Measurements from ENCODE around the gene SLC2A8. TPM values are rescaled to one million over a fixed set of nuclear protein-coding genes. Genes with fewer than 3 reads are reported as not detected.

SLC2A8 gene
- total RNA-seq (2014; rRNA removed; shearing (Covaris generic)) = 27.0 and 31.7 TPM in 2 replicates

- DNase-seq (ENCODE audit: low read depth) = peak; percentile 100
Measured at GRCh38 chr9:127396808-127397645, at the start of gene SLC2A8. TSS of gene SLC2A8 (plus strand) at chr9:127397169. CDS start at chr9:127397231, 62 bp downstream.

DNA sequence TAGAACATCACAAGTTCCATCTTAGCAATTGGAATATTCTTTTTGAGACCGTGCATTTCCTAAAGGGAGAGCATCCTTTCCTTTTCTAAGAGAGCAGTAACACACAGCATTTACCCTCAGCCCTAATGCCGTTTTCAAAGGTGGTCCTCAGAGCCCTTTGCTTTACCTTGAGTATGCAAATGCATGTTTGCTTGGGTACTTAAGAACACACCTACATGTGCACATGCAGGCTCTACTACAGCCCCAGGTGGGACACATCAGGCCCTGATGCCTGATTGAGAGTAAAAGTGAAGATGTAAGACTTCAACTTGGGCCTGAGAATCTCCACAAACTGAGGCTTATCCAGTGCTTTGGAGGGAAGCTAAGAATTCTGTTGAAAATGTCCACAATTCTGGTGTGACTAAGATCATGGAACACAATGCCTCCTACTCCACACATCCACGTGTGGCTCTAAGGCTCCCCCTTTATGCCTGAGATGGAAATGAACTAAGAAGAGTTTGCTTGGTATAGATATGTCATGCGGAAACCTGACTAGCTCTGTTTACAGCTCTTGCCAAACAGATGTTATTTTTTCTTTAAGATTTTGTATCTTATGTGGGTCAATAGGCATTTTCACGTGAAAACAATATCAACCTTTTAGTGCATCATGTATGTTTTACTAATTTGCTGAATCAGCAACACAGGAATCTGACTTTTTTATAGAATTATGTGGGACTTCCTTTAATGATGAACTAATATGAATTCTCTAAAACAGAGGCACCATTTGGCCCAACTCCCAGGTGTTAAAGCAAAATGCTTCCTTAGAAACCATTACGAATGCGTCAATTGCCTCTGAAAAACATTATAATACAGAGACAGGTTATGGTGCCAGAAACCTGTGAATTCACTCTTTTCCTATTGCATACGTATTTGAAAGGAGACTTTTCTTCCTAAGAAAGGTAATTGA, 48.9 kb upstream of the SLC2A8 start:
- no peak for DNase-seq (ENCODE audit: low read depth)

GRCh38 chr9:127349483-127350113, 47.4 kb upstream of the SLC2A8 start:
- no peak for DNase-seq (ENCODE audit: low read depth)

DNA sequence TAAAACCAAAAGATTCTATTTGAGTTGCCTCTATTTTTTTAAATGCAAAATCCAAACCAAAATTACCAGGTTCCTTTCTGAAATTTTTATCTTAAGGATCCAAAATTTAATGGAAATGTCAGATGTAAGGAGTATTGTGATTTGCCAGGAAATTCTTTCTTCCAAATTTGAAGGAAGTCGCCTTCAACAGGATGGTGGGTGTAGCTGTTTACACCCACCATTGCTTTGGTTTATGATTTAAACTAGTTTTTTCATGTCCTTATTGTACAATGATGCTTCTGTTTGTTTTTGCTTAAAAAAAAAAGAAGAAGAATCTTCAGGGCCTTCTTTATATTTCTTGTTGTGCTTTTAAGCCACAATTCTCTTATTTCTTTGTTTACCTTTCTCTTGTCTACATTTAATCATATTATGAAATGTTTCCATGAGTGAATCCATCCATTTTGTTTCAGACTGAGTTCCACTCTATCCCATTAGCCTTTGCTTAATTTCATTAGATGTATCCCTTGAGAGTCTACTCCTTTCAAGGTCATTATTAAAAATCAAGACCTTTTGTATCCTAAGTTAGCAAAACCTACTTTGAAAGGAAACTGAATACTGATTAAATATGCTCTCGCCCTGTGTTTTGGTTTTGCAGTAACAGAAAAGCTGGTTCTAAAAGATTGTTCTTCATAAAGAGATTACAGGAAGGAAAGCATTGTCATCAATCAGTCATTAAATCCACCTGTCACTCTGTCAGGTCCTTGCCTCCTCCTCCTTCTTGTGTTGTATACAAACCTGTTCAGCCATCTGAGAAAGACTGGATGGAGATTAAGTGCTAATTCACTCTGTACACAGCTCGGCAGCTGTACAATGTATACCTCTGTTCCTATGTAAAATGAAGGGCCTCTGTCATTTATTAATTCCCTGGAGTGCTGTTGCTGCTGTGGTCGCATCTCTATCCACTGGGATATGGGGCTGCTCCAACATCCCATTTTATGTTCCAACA, 45.5 kb upstream of the SLC2A8 start:
- DNase-seq (ENCODE audit: low read depth) = no peak

- no peak for DNase-seq (ENCODE audit: low read depth)
Measured at GRCh38 chr9:127353882-127354281, 43.1 kb upstream of the SLC2A8 start.

- no peak for DNase-seq (ENCODE audit: low read depth)
Measured at GRCh38 chr9:127356906-127357305, 40.1 kb upstream of the SLC2A8 start.

DNA sequence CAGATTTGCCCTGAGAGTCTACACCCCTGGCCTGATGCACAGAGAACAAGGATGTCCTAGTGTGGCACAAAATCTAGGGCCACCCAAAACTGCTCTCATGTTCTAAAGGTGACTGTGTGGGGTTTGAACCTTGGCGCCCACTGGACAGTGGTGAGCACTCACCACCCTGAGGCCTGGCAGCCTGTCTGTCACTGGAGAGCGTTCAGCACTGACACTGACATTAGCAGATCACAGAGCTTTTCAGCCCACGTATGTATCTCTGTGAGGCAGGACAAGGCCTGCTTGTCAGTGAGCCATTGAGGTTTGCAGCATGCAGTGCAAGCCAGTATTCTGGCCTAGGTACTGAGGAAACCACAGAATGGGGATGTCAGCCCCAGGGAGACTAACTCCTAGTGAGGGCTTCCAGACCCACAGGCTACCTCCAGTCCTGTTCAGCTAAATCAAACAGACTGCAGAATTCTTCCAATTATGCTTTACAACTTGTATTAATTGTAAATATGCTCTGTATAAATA, 38.9 kb upstream of the SLC2A8 start:
- DNase-seq (ENCODE audit: low read depth) = no peak

GRCh38 chr9:127358770-127359169, 38.2 kb upstream of the SLC2A8 start:
- no peak for DNase-seq (ENCODE audit: low read depth)

DNA sequence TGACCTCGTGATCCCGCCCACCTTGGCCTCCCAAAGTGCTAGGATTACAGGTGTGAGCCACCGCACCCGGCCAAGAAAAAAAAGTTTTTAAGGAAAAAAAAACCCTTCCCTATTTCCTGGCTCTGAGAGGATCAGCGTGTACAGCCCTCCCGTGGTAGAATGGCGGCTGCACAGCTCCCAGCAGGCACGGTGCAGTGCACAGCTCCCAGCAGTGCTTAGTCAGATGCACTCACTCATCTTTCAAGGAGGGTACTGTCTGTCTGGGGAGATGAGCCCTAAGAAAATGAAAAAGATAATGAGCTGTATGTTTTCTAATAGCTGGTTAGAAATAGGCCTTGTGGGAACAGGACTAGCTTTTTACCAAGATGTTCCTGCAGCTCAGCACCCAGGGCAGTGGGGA, 36.7 kb upstream of the SLC2A8 start:
- peak; percentile 25 for DNase-seq (ENCODE audit: low read depth)

DNA sequence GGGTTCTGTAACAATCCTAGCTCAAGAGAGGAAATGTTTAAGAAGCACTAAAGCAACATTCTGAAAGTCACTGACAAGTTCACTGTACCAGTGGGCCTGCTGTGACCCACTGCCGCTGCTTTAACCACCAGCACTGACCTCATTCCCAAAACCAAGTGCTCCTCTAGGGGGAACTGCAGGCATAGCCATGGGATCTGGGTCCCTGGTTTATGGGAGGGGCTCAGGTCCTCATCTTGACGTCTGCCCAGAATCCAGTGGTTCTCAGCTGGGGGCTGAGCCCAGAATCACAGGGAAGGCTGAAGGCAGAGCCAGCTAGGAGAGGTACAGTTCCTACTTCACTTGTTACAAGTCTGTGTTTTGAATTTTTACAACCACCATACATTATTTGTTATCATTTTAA, 36.1 kb upstream of the SLC2A8 start:
- DNase-seq (ENCODE audit: low read depth) = peak; percentile 67

GRCh38 chr9:127361561-127361960, 35.4 kb upstream of the SLC2A8 start:
- peak; percentile 53 for DNase-seq (ENCODE audit: low read depth)

GRCh38 chr9:127362829-127363228, 34.1 kb upstream of the SLC2A8 start:
- no peak for DNase-seq (ENCODE audit: low read depth)

DNA sequence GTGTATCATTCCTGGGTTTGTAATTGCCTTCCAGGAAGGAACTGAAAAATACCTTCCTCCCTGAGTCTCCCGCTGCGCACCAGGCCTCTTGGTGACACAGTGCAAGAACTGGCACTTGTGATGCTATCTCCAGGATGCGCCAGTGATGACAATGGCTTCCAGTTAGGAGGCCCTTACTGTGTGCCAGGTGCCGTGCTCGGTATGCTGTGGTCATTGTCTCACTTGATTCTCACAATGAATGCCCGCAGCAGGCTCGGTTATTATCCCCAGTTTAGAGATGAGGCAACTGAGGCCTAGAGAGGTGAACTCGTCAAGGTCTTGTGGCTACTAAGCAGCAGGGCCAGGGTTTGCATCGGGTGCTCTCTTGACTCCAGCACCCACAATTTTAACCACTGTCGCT, 31.5 kb upstream of the SLC2A8 start:
- DNase-seq (ENCODE audit: low read depth) = no peak

DNA sequence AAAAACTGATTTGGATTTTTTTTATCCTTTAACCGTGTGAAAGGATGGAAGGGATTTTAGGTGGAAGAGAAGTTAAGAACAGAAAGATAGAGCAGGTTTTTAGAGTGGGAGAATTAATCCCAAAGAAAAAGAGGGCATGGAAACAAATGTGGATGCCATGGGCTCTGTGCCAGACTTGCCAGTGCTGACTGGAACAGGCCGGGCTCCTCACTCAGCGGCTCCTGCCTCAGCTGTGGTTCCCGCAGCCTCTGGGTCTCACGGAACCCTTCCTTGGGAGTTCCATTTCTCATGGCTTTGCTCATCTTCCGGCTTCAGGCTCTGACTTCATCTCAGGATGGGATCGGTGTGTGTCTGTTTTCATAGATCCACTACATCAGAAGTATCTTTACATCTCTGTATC, 30.4 kb upstream of the SLC2A8 start:
- DNase-seq (ENCODE audit: low read depth) = no peak

DNA sequence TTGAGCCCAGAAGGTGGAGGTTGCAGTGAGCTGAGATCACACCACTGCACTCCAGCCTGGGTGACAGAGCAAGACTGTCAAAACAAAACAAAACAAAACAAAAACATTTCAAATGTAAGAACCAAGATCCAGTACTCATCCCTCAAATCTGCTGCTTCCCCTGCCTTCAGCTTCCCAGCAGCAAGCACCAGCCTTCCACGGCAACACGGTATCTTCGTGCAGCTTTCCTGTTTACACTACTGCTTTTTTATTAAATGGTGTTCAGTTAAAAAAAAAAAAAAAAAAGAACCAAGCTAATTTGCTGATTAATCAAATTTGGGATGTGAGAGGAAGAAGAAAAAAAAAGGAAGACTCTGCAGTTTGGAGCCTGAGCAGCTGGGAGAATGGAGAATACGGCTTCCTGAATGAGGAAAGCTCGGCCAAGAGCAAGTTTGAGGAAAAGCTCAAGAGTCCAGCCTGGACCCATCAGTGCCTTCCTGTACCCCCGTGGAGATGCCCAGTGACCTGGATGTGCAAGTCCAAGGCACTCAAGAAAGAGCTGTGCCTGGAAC, 28.0 kb upstream of the SLC2A8 start:
- DNase-seq (ENCODE audit: low read depth) = no peak

GRCh38 chr9:127369428-127369827, 27.5 kb upstream of the SLC2A8 start:
- no peak for DNase-seq (ENCODE audit: low read depth)

GRCh38 chr9:127370147-127370579, 26.8 kb upstream of the SLC2A8 start:
- no peak for DNase-seq (ENCODE audit: low read depth)

DNA sequence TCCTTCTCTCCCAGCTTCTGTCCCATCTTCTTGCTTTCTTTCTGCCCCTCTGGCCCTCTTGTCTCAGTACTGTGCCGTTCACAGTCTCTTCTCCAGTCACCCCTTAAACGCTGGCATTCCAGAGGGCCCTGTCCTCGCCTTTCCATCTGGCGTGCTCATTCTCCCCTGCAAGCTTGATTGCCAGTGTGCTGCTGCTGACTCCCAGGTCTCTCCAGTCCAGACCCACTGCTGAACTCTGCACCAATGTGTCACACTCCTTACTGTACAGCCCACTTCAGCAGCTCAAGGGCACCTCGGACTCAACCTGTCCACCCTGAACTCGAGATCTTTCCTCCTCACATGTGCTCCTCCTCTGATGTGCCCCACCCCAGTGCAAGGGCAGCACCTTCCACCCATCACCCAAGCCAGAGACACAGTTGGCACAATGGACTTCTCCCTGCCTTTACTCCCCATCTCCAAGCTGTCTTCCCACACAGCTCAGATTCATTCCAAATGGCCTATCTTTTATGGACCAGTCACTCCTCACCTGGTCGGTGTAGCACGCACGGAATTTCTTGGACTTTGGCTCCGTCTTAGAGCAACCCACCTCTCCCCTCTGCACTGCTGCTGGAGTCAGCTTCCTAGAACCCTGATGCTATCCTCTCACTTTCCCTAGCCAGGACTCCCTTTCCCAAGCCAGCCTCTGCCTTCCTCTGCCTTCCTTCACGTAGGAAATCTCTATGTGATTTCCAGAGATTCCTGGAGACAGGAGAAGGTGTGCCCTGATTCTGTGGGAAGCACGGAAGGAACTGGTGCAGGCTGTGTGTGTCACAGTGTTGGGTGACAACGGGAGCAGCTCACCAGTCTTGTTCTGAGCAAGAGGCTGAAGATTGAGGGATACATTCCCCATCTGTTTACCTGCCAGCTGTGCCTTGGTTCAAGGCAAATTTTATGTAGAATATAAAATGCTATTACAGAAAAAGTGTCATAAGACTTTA, 26.0 kb upstream of the SLC2A8 start:
- DNase-seq (ENCODE audit: low read depth) = no peak

DNA sequence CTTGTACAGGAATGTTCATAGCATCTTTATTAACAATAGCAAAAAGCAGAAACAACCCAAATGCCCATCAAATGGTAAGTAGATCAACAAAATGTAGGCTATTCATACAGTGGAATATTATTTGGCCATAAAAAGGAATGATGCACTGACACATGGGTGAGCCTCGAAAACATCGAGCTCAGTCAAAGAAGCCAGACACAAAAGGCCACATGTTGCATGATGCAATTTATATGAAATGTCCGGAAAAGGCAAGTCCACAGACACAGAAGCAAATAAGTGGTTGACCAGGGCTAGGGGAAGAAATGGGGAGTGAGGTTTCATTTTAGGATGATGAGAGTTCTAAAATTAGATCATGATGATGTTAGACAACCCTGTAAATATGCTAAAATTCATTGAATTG, 16.5 kb upstream of the SLC2A8 start:
- DNase-seq (ENCODE audit: low read depth) = no peak

Data from M059J (cell line).